ENCODE measurements around the gene CCDC63. TPM values are rescaled to one million over a fixed set of nuclear protein-coding genes. Genes with fewer than 3 reads are reported as not detected.

Gene CCDC63
- total RNA-seq, 1 donor from 2014 or later, result not detected

- DNase-seq (ENCODE audit: low spot score) (no peak), ATAC-seq (no peak)
Observed at GRCh38 chr12:110920324-110920910, 73.6 kb downstream of the CCDC63 start, which contains the start of gene MYL2. Gene MYL2 (minus strand): TSS chr12:110920579. CDS start chr12:110920529, 50 bp downstream.

- no peak for ATAC-seq
Observed at GRCh38 chr12:110921262-110921661, 74.5 kb downstream of the CCDC63 start.

GRCh38 chr12:110922652-110923051 lies 75.9 kb downstream of the CCDC63 start:
- DNase-seq (ENCODE audit: low spot score), result no peak

More at GRCh38 chr12:110921262-110921661, 74.5 kb downstream of the CCDC63 start:
- no peak for DNase-seq (ENCODE audit: low spot score)

GRCh38 chr12:110923192-110923591 lies 76.4 kb downstream of the CCDC63 start:
- DNase-seq (ENCODE audit: low spot score), result no peak
- ATAC-seq, result no peak

More at GRCh38 chr12:110922652-110923051, 75.9 kb downstream of the CCDC63 start:
- ATAC-seq, result no peak

GRCh38 chr12:110923692-110924334 lies 77.0 kb downstream of the CCDC63 start:
- DNase-seq (ENCODE audit: low spot score) (no peak), ATAC-seq (no peak)

- no peak for ATAC-seq
- no peak for DNase-seq (ENCODE audit: low spot score)
Observed at GRCh38 chr12:110927546-110927945, 80.8 kb downstream of the CCDC63 start.

- DNase-seq (ENCODE audit: low spot score), result no peak
- ATAC-seq, result no peak
Observed at GRCh38 chr12:110928700-110929099, 81.9 kb downstream of the CCDC63 start.

GRCh38 chr12:110929818-110930217 lies 83.0 kb downstream of the CCDC63 start:
- ATAC-seq (no peak), DNase-seq (ENCODE audit: low spot score) (no peak)

GRCh38 chr12:110930348-110931314 lies 83.8 kb downstream of the CCDC63 start:
- ATAC-seq, result no peak
- no peak for DNase-seq (ENCODE audit: low spot score)

- ATAC-seq (no peak), DNase-seq (ENCODE audit: low spot score) (no peak)
Observed at GRCh38 chr12:110931315-110931728, 84.5 kb downstream of the CCDC63 start.

- ATAC-seq, result no peak
- no peak for DNase-seq (ENCODE audit: low spot score)
Observed at GRCh38 chr12:110932046-110932445, 85.3 kb downstream of the CCDC63 start.

GRCh38 chr12:110933326-110933974 lies 86.7 kb downstream of the CCDC63 start:
- ATAC-seq, result no peak
- DNase-seq (ENCODE audit: low spot score), result no peak

GRCh38 chr12:110934093-110934852 lies 87.5 kb downstream of the CCDC63 start:
- ATAC-seq, result no peak

GRCh38 chr12:110935588-110935987 lies 88.8 kb downstream of the CCDC63 start:
- DNase-seq (ENCODE audit: low spot score), result no peak
- no peak for ATAC-seq

More at GRCh38 chr12:110934093-110934852, 87.5 kb downstream of the CCDC63 start:
- no peak for DNase-seq (ENCODE audit: low spot score)

- DNase-seq (ENCODE audit: low spot score), result no peak
- ATAC-seq, result no peak
Observed at GRCh38 chr12:110936367-110937103, 89.7 kb downstream of the CCDC63 start.

GRCh38 chr12:110937104-110937641 lies 90.4 kb downstream of the CCDC63 start:
- peak; percentile 63 for DNase-seq (ENCODE audit: low spot score)
- ATAC-seq, result peak; percentile 98

GRCh38 chr12:110940296-110940695 lies 93.5 kb downstream of the CCDC63 start:
- no peak for ATAC-seq
- DNase-seq (ENCODE audit: low spot score), result no peak

GRCh38 chr12:110940933-110941332 lies 94.1 kb downstream of the CCDC63 start:
- DNase-seq (ENCODE audit: low spot score), result no peak
- ATAC-seq, result no peak

GRCh38 chr12:110941391-110941790 lies 94.6 kb downstream of the CCDC63 start:
- no peak for DNase-seq (ENCODE audit: low spot score)
- no peak for ATAC-seq
